H9 (cell line): ENCODE results near the gene TREML2. TPM values are rescaled to one million over a fixed set of nuclear protein-coding genes. Genes with fewer than 3 reads are reported as not detected.

Source experiments
- DNase-seq: peaks from one replicate; pipeline ENCODE4 v3.0.0-alpha.2; 2017
- H2AFZ ChIP-seq: one replicate; pipeline ENCODE4 v1.6.1; 2013; ENCODE audit warnings: mild to moderate bottlenecking, low read length, control low read depth, moderate library complexity
- H2AK5ac ChIP-seq: 2 replicates; pipeline ENCODE4 v1.6.1; 2013; ENCODE audit warnings: low read length, control low read depth, mixed read lengths; ENCODE audit not compliant: insufficient read length
- H2BK120ac ChIP-seq: one replicate; pipeline ENCODE4 v1.6.1; 2013; ENCODE audit warnings: low read depth, mild to moderate bottlenecking, low read length, control low read depth, inconsistent platforms; ENCODE audit not compliant: poor library complexity, severe bottlenecking
- H2BK12ac ChIP-seq: 2 replicates; pipeline ENCODE4 v1.6.1; 2013; ENCODE audit warnings: low read length, control low read depth, mixed read lengths, low read depth; ENCODE audit not compliant: insufficient read length
- H2BK15ac ChIP-seq: 2 replicates; pipeline ENCODE4 v1.6.1; 2013; ENCODE audit warnings: low read depth, low read length, control low read depth
- H2BK20ac ChIP-seq: one replicate; pipeline ENCODE4 v1.6.1; 2013; ENCODE audit warnings: low read depth, mild to moderate bottlenecking, low read length, control low read depth, inconsistent platforms; ENCODE audit not compliant: poor library complexity, severe bottlenecking
- H2BK5ac ChIP-seq: 2 replicates; pipeline ENCODE4 v1.6.1; 2013; ENCODE audit warnings: low read length, control low read depth, mixed read lengths; ENCODE audit not compliant: insufficient read length
- H3K14ac ChIP-seq: 2 replicates; pipeline ENCODE4 v1.6.1; 2013; ENCODE audit warnings: low read length, control low read depth; ENCODE audit not compliant: insufficient read depth
- H3K18ac ChIP-seq: 2 replicates; pipeline ENCODE4 v1.6.1; 2013; ENCODE audit warnings: low read depth, mild to moderate bottlenecking, mixed read lengths, low read length, control low read depth; ENCODE audit not compliant: insufficient read length
- H3K23ac ChIP-seq: 2 replicates; pipeline ENCODE4 v1.6.1; 2013; ENCODE audit warnings: low read length, control low read depth, mixed read lengths, low read depth; ENCODE audit not compliant: insufficient read length
- H3K23me2 ChIP-seq: 2 replicates; pipeline ENCODE4 v1.6.1; 2013; ENCODE audit warnings: low read depth, mild to moderate bottlenecking, mixed read lengths, low read length, control low read depth; ENCODE audit not compliant: insufficient read length, poor library complexity, severe bottlenecking
- H3K27ac ChIP-seq: 2 replicates; pipeline ENCODE4 v1.5.1; 2013; ENCODE audit warnings: low read length, control low read depth, mixed read lengths, low read depth; ENCODE audit not compliant: insufficient read length
- H3K27me3 ChIP-seq: 2 replicates; pipeline ENCODE4 v1.6.1; 2013; ENCODE audit warnings: low read length, control low read depth, inconsistent platforms; ENCODE audit not compliant: insufficient read depth
- H3K4ac ChIP-seq: 2 replicates; pipeline ENCODE4 v1.6.1; 2013; ENCODE audit warnings: low read depth, mild to moderate bottlenecking, control low read depth, inconsistent platforms, low read length, moderate library complexity
- H3K4me1 ChIP-seq: 2 replicates; pipeline ENCODE4 v1.6.1; 2013; ENCODE audit warnings: low read length, control low read depth, inconsistent platforms; ENCODE audit not compliant: insufficient read depth
- H3K4me2 ChIP-seq: 2 replicates; pipeline ENCODE4 v1.6.1; 2013; ENCODE audit warnings: low read length, control low read depth, mixed read lengths; ENCODE audit not compliant: insufficient read length, insufficient read depth
- H3K56ac ChIP-seq: 2 replicates; pipeline ENCODE4 v1.6.1; 2013; ENCODE audit warnings: low read depth, mild to moderate bottlenecking, mixed read lengths, low read length, control low read depth; ENCODE audit not compliant: insufficient read length
- H3K79me1 ChIP-seq: 2 replicates; pipeline ENCODE4 v1.6.1; 2013; ENCODE audit warnings: low read depth, mild to moderate bottlenecking, moderate library complexity, low read length, control low read depth, inconsistent platforms; ENCODE audit not compliant: insufficient read depth, poor library complexity, severe bottlenecking
- H3K79me2 ChIP-seq: 2 replicates; pipeline ENCODE4 v1.6.1; 2013; ENCODE audit warnings: low read length, control low read depth, inconsistent platforms; ENCODE audit not compliant: insufficient read depth
- H3K9ac ChIP-seq: 2 replicates; pipeline ENCODE4 v1.6.1; 2013; ENCODE audit warnings: low read length, control low read depth, mixed read lengths; ENCODE audit not compliant: insufficient read length; ENCODE audit errors: extremely low read depth
- H3K9me3 ChIP-seq: one replicate; pipeline ENCODE4 v1.6.1; 2013; ENCODE audit warnings: low read depth, low read length, inconsistent platforms; ENCODE audit not compliant: control insufficient read depth
- H3T11ph ChIP-seq: one replicate; pipeline ENCODE4 v1.6.1; 2013; ENCODE audit warnings: mild to moderate bottlenecking, low read length, control low read depth, inconsistent platforms
- H4K20me1 ChIP-seq: one replicate; pipeline ENCODE4 v1.6.1; 2013; ENCODE audit not compliant: control insufficient read depth, insufficient read length, insufficient read depth
- H4K5ac ChIP-seq: 2 replicates; pipeline ENCODE4 v1.6.1; 2013; ENCODE audit warnings: low read depth, mild to moderate bottlenecking, mixed read lengths, low read length, control low read depth; ENCODE audit not compliant: insufficient read length
- H4K8ac ChIP-seq: replicated peaks from 2 replicates; pipeline ENCODE4 v1.6.1; 2013; ENCODE audit warnings: low read length, control low read depth, mixed read lengths, low read depth; ENCODE audit not compliant: insufficient read length
- H4K91ac ChIP-seq: 2 replicates; pipeline ENCODE4 v1.6.1; 2013; ENCODE audit warnings: low read depth, mild to moderate bottlenecking, moderate library complexity, mixed read lengths, low read length, control low read depth; ENCODE audit not compliant: insufficient read length
- H3K27ac Mint-ChIP-seq, 3 experiments: 2 replicates in 2 of 3; 3 replicates in 1 of 3; pipeline ENCODE4 v1.8.0; 2020 to 2021; ENCODE audit warnings: mixed read lengths in 3 of 3, mild to moderate bottlenecking in 1 of 3, moderate library complexity in 1 of 3
- H3K27me3 Mint-ChIP-seq: 2 replicates; pipeline ENCODE4 v1.8.0; 2021; ENCODE audit warnings: low read depth, mild to moderate bottlenecking, moderate library complexity, mixed read lengths
- H3K36me3 Mint-ChIP-seq, 3 experiments: 2 replicates in 2 of 3; 3 replicates in 1 of 3; pipeline ENCODE4 v1.8.0; 2020 to 2021; ENCODE audit warnings: low read depth in 3 of 3, mixed read lengths in 3 of 3; ENCODE audit not compliant: insufficient read depth in 1 of 3
- H3K4me1 Mint-ChIP-seq, 2 experiments: 2 replicates each; pipeline ENCODE4 v1.8.0; 2020; ENCODE audit warnings: mixed read lengths in 2 of 2
- H3K4me3 Mint-ChIP-seq, 2 experiments: 2 replicates in 1 of 2; 3 replicates in 1 of 2; pipeline ENCODE4 v1.8.0; 2020 to 2021; ENCODE audit warnings: mild to moderate bottlenecking in 2 of 2, mixed read lengths in 2 of 2, moderate library complexity in 1 of 2
- H3K9me3 Mint-ChIP-seq, 2 experiments: 2 replicates in 1 of 2; 3 replicates in 1 of 2; pipeline ENCODE4 v1.8.0; 2020; ENCODE audit warnings: mild to moderate bottlenecking in 2 of 2, mixed read lengths in 2 of 2, moderate library complexity in 1 of 2
- CTCF ChIP-seq: fragments of 200-600 bp; sonication (generic); conservative IDR thresholded peaks from 3 replicates; pipeline ENCODE4 v1.8.0; 2021; ENCODE audit warnings: antibody characterized with exemption, mild to moderate bottlenecking
- WGBS: extraction: QIAGEN DNeasy Blood & Tissue Kit; methylation state at CpG from one replicate; pipeline ENCODE4 v1.1.7; 2013; ENCODE audit warnings: missing lambda C conversion rate, low lambda C conversion rate, mixed read lengths; ENCODE audit not compliant: insufficient read length; ENCODE audit errors: extremely low coverage; 5-methylcytosine and 5-hydroxymethylcytosine counted together
- total RNA-seq: library from RNA; stranded (reverse); gene quantifications from 2 replicates; pipeline ENCODE4 v1.2.1, GENCODE V29; 2021

Gene TREML2
- total RNA-seq, 1 experiment from 2014 or later, result 0.07 TPM

GRCh38 chr6:41197234-41197633, 3.7 kb downstream of the TREML2 start:
- H3K27me3 ChIP-seq, result no peaks in the 10 kb centered on the region
- H3K14ac ChIP-seq, result no peak overlapping the region
- no peaks in the 10 kb centered on the region for H4K20me1 ChIP-seq
- no peak overlapping the region for H4K5ac ChIP-seq
- no peak overlapping the region for H3K56ac ChIP-seq
- H3T11ph ChIP-seq, result no peak overlapping the region
- H3K79me2 ChIP-seq, result no peaks in the 10 kb centered on the region
- H3K9me3 Mint-ChIP-seq, result no peaks in the 10 kb centered on the region
- peaks cover 14 to 18% of the 10 kb centered on the region in 2 experiments for H3K4me1 Mint-ChIP-seq
- no peak overlapping the region for H3K4ac ChIP-seq
- no peak overlapping the region for H3K23ac ChIP-seq
- no peaks in the 10 kb centered on the region for H3K23me2 ChIP-seq
- no peak overlapping the region for H2BK20ac ChIP-seq
- no peak overlapping the region for H3K27ac ChIP-seq
- no peak overlapping the region for H3K4me2 ChIP-seq
- H3K27ac Mint-ChIP-seq, result no peak overlapping the region
- no peaks in the 10 kb centered on the region for H3K79me1 ChIP-seq
- no peaks in the 10 kb centered on the region for H3K9me3 ChIP-seq
- no peak overlapping the region for H4K91ac ChIP-seq
- no peak overlapping the region for H2BK15ac ChIP-seq
- peaks cover 2% of the 10 kb centered on the region; the same call in 1 of the 2 replicates for H3K4me1 ChIP-seq
- no peaks in the 10 kb centered on the region for H3K36me3 Mint-ChIP-seq
- H3K18ac ChIP-seq, result no peak overlapping the region
- H3K9ac ChIP-seq, result no peak overlapping the region
- peaks cover 20% of the 10 kb centered on the region for H3K27me3 Mint-ChIP-seq
- H3K4me3 Mint-ChIP-seq, result no peak overlapping the region
- no peak for DNase-seq
- H2BK5ac ChIP-seq, result no peak overlapping the region
- H2AFZ ChIP-seq, result no peak overlapping the region
- H2BK12ac ChIP-seq, result no peak overlapping the region
- H2BK120ac ChIP-seq, result no peak overlapping the region
- H4K8ac ChIP-seq, result no peak overlapping the region
- no CpG with 5 or more reads among the region's 3 CpGs for WGBS
- TF ChIP-seq CTCF, result no peak
- no peak overlapping the region for H2AK5ac ChIP-seq
